ENCODE results near the gene PCYOX1L.

PCYOX1L gene

DNA sequence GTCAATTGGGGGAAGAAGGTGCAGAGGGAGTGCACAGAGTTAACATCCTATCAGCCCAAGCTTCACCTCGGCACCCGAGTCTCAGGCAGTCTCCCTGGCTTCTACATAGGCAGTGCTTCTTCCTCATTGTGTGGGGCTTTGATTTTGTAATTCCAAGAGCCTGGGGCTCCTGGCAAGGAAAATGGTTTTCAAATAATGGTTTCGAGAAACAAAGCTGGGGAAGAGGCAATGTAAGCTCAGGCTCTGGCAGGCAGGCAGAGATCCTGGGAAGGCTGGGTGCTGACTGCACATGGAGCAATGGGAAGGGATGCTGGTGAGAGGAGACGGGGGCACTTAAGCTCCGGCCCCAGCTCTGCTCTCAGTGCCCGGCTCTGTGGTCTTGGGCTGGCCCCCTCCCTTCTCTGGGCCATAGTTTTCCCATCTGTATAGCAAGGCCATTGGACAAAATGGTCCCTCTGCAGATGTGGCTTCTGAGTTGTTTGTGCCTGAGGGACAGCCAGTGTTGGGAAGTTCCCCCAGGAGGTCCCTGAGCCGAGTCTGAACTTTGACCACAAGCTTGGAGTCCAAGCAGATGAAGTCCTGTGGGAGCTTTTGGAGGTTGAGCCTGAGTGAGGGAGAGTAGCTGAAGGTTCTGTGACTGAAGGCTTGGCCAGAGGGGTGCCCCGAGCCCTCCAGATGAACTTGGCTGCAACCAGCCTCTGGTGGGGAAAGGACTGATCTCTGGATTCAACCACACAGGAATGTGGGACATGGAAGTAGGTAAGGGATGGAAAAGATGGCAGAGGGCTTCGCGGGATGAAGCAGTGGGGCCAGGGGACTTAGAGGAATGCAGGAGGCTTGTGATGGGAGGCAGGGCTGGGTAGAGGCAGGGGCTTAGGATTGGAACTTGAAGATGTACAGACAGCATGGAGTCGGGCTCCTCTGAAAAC lies 49.7 kb downstream of the PCYOX1L start:
- H3K4me3 ChIP-seq (ENCODE audit: low read depth, low read length, poor library complexity, severe bottlenecking): no peak overlapping the region
- no peaks in the 10 kb centered on the region for H3K9me3 ChIP-seq (ENCODE audit: low read length)
- H3K4me1 ChIP-seq (ENCODE audit: insufficient read depth, low read length, severe bottlenecking): no peaks in the 10 kb centered on the region
- H3K9ac ChIP-seq (ENCODE audit: low read length): no peak overlapping the region
- TF ChIP-seq EZH2 (IDR thresholded peaks at IDR 0.05; ENCODE audit: borderline replicate concordance, low read length): no peak
- TF ChIP-seq, protein P1, sequence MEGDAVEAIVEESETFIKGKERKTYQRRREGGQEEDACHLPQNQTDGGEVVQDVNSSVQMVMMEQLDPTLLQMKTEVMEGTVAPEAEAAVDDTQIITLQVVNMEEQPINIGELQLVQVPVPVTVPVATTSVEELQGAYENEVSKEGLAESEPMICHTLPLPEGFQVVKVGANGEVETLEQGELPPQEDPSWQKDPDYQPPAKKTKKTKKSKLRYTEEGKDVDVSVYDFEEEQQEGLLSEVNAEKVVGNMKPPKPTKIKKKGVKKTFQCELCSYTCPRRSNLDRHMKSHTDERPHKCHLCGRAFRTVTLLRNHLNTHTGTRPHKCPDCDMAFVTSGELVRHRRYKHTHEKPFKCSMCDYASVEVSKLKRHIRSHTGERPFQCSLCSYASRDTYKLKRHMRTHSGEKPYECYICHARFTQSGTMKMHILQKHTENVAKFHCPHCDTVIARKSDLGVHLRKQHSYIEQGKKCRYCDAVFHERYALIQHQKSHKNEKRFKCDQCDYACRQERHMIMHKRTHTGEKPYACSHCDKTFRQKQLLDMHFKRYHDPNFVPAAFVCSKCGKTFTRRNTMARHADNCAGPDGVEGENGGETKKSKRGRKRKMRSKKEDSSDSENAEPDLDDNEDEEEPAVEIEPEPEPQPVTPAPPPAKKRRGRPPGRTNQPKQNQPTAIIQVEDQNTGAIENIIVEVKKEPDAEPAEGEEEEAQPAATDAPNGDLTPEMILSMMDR (IDR thresholded peaks at IDR 0.05; ENCODE audit: low read length): no peak
- H3F3A ChIP-seq (ENCODE audit: insufficient read depth, low read length): no peaks in the 10 kb centered on the region
- no peak overlapping the region for H3K27ac ChIP-seq (ENCODE audit: low read depth, low read length, poor library complexity, severe bottlenecking)
- no peaks in the 10 kb centered on the region for H4K20me1 ChIP-seq (ENCODE audit: insufficient read depth, low read length)
- H3K9me2 ChIP-seq (ENCODE audit: low read depth, low read length): no peaks in the 10 kb centered on the region
- no peaks in the 10 kb centered on the region; the same call in 1 of the 2 replicates for H3K27me3 ChIP-seq (ENCODE audit: insufficient read depth, low read length)
- H3K36me3 ChIP-seq (ENCODE audit: insufficient read depth, low read length): no peaks in the 10 kb centered on the region
- H2AFZ ChIP-seq (ENCODE audit: low read length): no peak overlapping the region
- no peak overlapping the region for H3K4me2 ChIP-seq (ENCODE audit: low read length)
- H3K79me2 ChIP-seq (ENCODE audit: insufficient read depth, low read length): no peaks in the 10 kb centered on the region

DNA sequence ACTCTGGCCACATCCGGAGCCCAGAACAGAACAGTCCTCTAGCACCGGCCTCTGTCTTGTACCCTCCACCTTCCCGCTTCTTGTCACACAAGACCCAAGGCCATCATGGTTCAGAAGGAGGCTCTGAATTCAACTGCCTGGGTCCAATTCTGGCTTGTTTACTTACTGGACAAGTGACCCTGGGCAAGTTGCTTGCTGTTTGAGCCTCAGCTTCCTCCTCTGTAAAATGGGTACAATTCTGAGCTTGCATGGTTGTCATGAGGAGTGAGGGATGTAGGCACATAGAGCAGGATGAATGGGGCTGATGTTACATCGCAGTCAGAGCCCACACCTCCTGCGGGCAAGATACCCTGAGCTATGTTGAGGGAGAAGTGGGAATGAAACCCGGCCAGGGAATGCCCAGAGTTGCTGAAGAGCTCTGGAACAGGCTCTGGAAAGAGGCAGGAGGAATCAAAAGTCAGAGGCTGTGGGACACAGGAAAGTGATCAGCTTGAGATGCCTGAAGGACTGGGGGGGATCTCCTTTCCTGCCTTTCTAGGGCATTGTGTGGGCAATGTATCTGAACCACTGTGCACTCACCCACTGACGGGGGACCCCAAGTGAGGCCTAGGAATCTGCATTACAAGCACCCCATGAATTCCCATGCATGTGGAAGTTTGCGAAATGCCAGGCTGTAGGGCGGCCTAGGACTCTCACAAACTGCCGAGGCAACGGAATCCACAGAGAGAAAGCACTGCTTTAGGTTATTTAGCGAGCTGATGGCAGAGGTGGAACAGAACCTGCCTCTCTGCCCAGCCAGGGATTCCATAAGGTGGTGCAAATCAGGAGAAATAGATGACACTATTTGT lies 50.6 kb downstream of the PCYOX1L start:
- no peak overlapping the region for H3K4me2 ChIP-seq (ENCODE audit: low read length)
- no peak for TF ChIP-seq EZH2 (IDR thresholded peaks at IDR 0.05; ENCODE audit: borderline replicate concordance, low read length)
- TF ChIP-seq, protein P1 (IDR thresholded peaks at IDR 0.05; ENCODE audit: low read length): no peak
- no peak overlapping the region for H3K27ac ChIP-seq (ENCODE audit: low read depth, low read length, poor library complexity, severe bottlenecking)
- no peaks in the 10 kb centered on the region for H4K20me1 ChIP-seq (ENCODE audit: insufficient read depth, low read length)
- H3K4me3 ChIP-seq (ENCODE audit: low read depth, low read length, poor library complexity, severe bottlenecking): no peak overlapping the region
- H3F3A ChIP-seq (ENCODE audit: insufficient read depth, low read length): no peaks in the 10 kb centered on the region
- H3K27me3 ChIP-seq (ENCODE audit: insufficient read depth, low read length): no peaks in the 10 kb centered on the region; the same call in 1 of the 2 replicates
- no peaks in the 10 kb centered on the region for H3K4me1 ChIP-seq (ENCODE audit: insufficient read depth, low read length, severe bottlenecking)
- no peak overlapping the region for H3K9ac ChIP-seq (ENCODE audit: low read length)
- H3K9me3 ChIP-seq (ENCODE audit: low read length): no peaks in the 10 kb centered on the region
- H2AFZ ChIP-seq (ENCODE audit: low read length): no peak overlapping the region
- no peaks in the 10 kb centered on the region for H3K79me2 ChIP-seq (ENCODE audit: insufficient read depth, low read length)
- H3K36me3 ChIP-seq (ENCODE audit: insufficient read depth, low read length): no peaks in the 10 kb centered on the region
- no peaks in the 10 kb centered on the region for H3K9me2 ChIP-seq (ENCODE audit: low read depth, low read length)

DNA sequence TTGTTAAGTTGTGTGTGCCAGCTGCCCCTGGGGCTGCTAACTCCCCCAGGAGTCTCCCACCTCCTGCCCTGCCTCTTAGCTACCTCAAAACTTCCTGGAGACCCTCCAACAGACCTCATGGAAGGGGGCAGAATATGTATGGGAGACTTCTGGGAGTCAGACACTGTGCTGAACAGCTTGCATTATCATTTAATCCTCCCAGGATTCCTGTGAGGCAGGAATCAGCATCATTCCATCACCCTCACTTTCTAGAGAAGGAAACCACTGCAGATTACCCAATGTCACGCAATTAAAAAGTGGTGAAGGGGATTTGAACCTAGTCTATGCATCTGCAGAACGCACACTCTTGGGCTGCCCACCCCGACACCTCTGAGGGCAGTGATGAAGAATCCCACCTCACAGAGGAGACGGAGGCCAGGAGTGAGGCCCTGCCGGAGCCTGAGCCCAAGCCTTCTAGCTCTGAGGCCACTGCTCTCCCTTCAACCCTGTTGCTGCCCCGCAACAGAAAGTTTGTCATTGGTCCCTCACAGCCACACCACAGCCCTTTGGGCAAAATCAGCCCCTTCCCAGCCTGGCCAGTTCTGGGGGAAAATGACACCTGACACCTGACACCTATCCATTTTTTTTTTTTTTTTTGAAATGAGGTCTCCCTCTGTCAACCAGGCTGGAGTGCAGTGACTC lies 51.6 kb downstream of the PCYOX1L start:
- H3K27me3 ChIP-seq (ENCODE audit: insufficient read depth, low read length): no peaks in the 10 kb centered on the region; the same call in 1 of the 2 replicates
- H3K79me2 ChIP-seq (ENCODE audit: insufficient read depth, low read length): no peaks in the 10 kb centered on the region
- H3K9me2 ChIP-seq (ENCODE audit: low read depth, low read length): no peaks in the 10 kb centered on the region
- no peaks in the 10 kb centered on the region for H4K20me1 ChIP-seq (ENCODE audit: insufficient read depth, low read length)
- H3K9ac ChIP-seq (ENCODE audit: low read length): no peak overlapping the region
- no peak overlapping the region for H2AFZ ChIP-seq (ENCODE audit: low read length)
- no peak overlapping the region for H3K4me3 ChIP-seq (ENCODE audit: low read depth, low read length, poor library complexity, severe bottlenecking)
- no peaks in the 10 kb centered on the region for H3K4me1 ChIP-seq (ENCODE audit: insufficient read depth, low read length, severe bottlenecking)
- H3K9me3 ChIP-seq (ENCODE audit: low read length): no peaks in the 10 kb centered on the region
- TF ChIP-seq EZH2 (IDR thresholded peaks at IDR 0.05; ENCODE audit: borderline replicate concordance, low read length): no peak
- TF ChIP-seq, protein P1 (IDR thresholded peaks at IDR 0.05; ENCODE audit: low read length): no peak
- H3K27ac ChIP-seq (ENCODE audit: low read depth, low read length, poor library complexity, severe bottlenecking): no peak overlapping the region
- H3F3A ChIP-seq (ENCODE audit: insufficient read depth, low read length): no peaks in the 10 kb centered on the region
- no peaks in the 10 kb centered on the region for H3K36me3 ChIP-seq (ENCODE audit: insufficient read depth, low read length)
- H3K4me2 ChIP-seq (ENCODE audit: low read length): no peak overlapping the region

All from OCI-LY1 (cell line).